ENCODE data around the gene ADRA2C.

GRCh38 chr4:3799496-3799895, 33.3 kb downstream of the ADRA2C start:
- TF ChIP-seq CTCF (IDR thresholded peaks at IDR 0.05) (no peak), POLR2A (IDR thresholded peaks at IDR 0.05) (no peak)
